ENCODE data around the gene PGA5. TPM values are rescaled to one million over a fixed set of nuclear protein-coding genes. Genes with fewer than 3 reads are reported as not detected.

The PGA5 gene
- total RNA-seq, 6 experiments from 2014 or later: 0.20 to 1.00 TPM; not detected in 4

DNA sequence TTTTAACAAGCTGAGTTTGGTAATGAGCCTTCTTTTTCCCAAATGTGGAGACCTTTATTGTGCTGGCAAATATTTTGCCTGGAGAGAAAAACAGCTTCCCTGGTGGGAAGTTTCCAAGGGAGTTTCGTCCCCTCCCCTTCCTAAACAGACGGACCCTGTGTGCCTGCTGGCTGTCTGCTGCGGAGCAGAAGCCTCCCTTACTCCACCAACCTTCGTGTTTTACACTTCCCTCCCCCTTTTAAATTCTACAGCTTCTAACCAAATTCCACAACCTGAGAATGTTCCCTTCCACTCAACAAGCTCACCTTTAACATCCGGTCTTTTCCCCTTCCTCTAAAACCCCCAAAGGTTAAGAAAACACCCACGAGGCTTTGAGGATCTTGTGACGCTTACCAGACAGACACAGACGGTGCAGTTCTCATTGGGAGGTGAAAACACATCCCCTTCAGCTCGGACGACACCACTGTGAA is 37.1 kb downstream of the PGA5 start:
- DNase-seq: no peak

DNA sequence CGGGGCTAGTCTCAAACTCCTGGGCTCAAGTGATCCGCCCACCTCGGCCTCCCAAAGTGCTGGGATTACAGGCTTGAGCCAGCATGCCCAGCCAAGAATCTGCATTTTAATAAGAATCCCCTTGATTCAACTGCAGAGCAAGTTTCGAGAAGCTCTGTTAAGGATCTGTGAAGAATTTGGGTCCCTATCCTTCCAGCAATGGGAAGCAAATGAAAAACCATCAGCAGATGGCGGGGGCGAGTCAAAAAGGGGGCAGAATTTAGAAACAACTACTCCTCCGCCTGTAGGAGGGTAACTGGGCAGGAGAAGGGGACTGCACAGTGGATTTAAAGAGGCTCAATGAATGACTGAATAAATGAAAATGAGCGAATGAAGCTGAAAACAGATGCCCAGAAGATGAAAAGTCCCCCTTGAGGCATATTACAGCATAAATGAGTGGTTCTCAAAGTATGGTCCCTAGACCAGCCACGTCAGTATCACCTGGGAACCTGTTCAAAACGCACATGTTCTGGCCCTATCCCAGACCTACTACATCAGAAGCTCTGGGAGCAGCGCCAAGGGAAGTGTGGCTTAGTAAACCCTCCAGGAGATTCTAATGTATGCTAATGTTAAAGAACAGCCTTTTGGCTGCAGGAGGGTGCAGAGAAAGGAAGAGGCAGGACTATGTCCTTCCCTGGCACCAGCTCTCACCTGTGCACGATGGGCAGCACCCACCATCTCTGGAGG is 39.1 kb downstream of the PGA5 start:
- Histone ChIP-seq H3K27ac (no peak overlapping the region), H3K4me3 (no peak overlapping the region), H3K27me3 (no peaks in the 10 kb centered on the region), H3K36me3 (no peaks in the 10 kb centered on the region), H3K4me1 (no peaks in the 10 kb centered on the region), H3K9me3 (no peaks in the 10 kb centered on the region)
- 83% methylated on average over 7 of the region's 12 CpGs for WGBS (ENCODE audit: insufficient coverage, low coverage, low lambda C conversion rate, missing lambda C conversion rate)
- intact Hi-C loops (cut with DNase I): no loop called here
- DNase-seq (peak in 1 of 3 donors; percentile 34), ATAC-seq (peak in 2 of 4 donors; percentile 46 to 52)
- TF ChIP-seq, protein P1, sequence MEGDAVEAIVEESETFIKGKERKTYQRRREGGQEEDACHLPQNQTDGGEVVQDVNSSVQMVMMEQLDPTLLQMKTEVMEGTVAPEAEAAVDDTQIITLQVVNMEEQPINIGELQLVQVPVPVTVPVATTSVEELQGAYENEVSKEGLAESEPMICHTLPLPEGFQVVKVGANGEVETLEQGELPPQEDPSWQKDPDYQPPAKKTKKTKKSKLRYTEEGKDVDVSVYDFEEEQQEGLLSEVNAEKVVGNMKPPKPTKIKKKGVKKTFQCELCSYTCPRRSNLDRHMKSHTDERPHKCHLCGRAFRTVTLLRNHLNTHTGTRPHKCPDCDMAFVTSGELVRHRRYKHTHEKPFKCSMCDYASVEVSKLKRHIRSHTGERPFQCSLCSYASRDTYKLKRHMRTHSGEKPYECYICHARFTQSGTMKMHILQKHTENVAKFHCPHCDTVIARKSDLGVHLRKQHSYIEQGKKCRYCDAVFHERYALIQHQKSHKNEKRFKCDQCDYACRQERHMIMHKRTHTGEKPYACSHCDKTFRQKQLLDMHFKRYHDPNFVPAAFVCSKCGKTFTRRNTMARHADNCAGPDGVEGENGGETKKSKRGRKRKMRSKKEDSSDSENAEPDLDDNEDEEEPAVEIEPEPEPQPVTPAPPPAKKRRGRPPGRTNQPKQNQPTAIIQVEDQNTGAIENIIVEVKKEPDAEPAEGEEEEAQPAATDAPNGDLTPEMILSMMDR (IDR thresholded peaks at IDR 0.05): no peak
- TF ChIP-seq POLR2A (IDR thresholded peaks at IDR 0.05): no peak

More for the DNA sequence above, 37.1 kb downstream of the PGA5 start:
- Histone ChIP-seq H3K27ac (no peak overlapping the region), H3K36me3 (no peaks in the 10 kb centered on the region), H3K27me3 (no peaks in the 10 kb centered on the region), H3K9me3 (no peaks in the 10 kb centered on the region), H3K4me3 (no peak overlapping the region), H3K4me1 (no peaks in the 10 kb centered on the region)
- ATAC-seq: no peak
- TF ChIP-seq POLR2A (IDR thresholded peaks at IDR 0.05): no peak
- TF ChIP-seq, protein P1 (IDR thresholded peaks at IDR 0.05): no peak
- 76% methylated on average over 9 of the region's 10 CpGs for WGBS (ENCODE audit: insufficient coverage, low coverage, low lambda C conversion rate, missing lambda C conversion rate)
- intact Hi-C loops (cut with DNase I): no loop called here

GRCh38 chr11:61280883-61281580 is 40.1 kb downstream of the PGA5 start:
- intact Hi-C loops (cut with DNase I): no loop called here
- Histone ChIP-seq H3K36me3 (no peaks in the 10 kb centered on the region), H3K4me3 (no peak overlapping the region), H3K27me3 (no peaks in the 10 kb centered on the region), H3K4me1 (no peaks in the 10 kb centered on the region), H3K27ac (no peak overlapping the region), H3K9me3 (no peaks in the 10 kb centered on the region)
- WGBS (ENCODE audit: insufficient coverage, low coverage, low lambda C conversion rate, missing lambda C conversion rate): 80% methylated on average over 10 of the region's 20 CpGs
- DNase-seq (no peak), ATAC-seq (peak in 1 of 4 donors; percentile 8)
- no peak for TF ChIP-seq POLR2A (IDR thresholded peaks at IDR 0.05)
- TF ChIP-seq, protein P1 (IDR thresholded peaks at IDR 0.05): no peak

GRCh38 chr11:61281581-61282250 is 40.7 kb downstream of the PGA5 start:
- Histone ChIP-seq H3K9me3 (no peaks in the 10 kb centered on the region), H3K4me1 (no peaks in the 10 kb centered on the region), H3K27ac (no peak overlapping the region), H3K4me3 (no peak overlapping the region), H3K36me3 (no peaks in the 10 kb centered on the region), H3K27me3 (no peaks in the 10 kb centered on the region)
- WGBS (ENCODE audit: insufficient coverage, low coverage, low lambda C conversion rate, missing lambda C conversion rate): 60% methylated on average over 15 of the region's 35 CpGs
- ATAC-seq (peak; percentile 47 to 86 (median 74)), DNase-seq (peak in 1 of 3 donors; percentile 55)
- no peak for TF ChIP-seq POLR2A (IDR thresholded peaks at IDR 0.05)
- TF ChIP-seq, protein P1 (IDR thresholded peaks at IDR 0.05): no peak
- intact Hi-C loops (cut with DNase I): no loop called here
